Left renal pelvis (tissue), 4 donors: ENCODE data around the gene ARRDC1. TPM values are rescaled to one million over a fixed set of nuclear protein-coding genes. Genes with fewer than 3 reads are reported as not detected.
"Not testable (repeated sequence)": the region's sequence is repeated elsewhere in the genome, so short reads cannot be mapped to it uniquely, and the experiment has no call there.

Source experiments
- DNase-seq, 4 donors: peaks; one replicate each; pipeline ENCODE4 v3.0.0-alpha.2; 2013; ENCODE audit warnings: low read depth in 4 of 4, low spot score in 3 of 4
- polyA plus RNA-seq, 4 donors: library from polyadenylated mRNA; unstranded; fragments of 120-200 nt; gene quantifications; one replicate each; pipeline ENCODE4 v1.2.1, GENCODE V29; 2013; ENCODE audit not compliant: insufficient read length in 4 of 4

ARRDC1 gene
- polyA plus RNA-seq, 4 donors, result 17.6 to 45.0 (median 26.7) TPM

DNA sequence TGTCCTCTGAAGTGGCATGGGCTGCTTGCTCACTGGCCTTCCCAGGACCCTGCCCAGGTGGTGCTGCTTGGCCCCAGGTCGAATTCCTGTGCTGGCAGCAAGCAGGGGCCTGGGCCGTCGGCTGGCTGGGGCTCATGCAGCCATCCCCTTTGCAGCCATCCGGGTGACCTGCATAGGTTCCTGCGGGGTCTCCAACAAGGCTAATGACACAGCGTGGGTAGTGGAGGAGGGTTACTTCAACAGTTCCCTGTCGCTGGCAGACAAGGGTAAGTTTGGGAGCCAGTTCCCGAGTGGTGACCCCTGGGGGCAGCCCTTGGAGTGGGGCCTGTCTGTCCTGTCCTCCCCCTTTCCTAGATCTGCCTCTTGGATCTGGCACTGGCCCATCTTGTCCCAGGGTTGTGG lies 7.3 kb downstream of the ARRDC1 start:
- DNase-seq, result no peak

- DNase-seq, result no peak
Measured at GRCh38 chr9:137613259-137613658, 7.8 kb downstream of the ARRDC1 start.

- DNase-seq, result no peak
Measured at GRCh38 chr9:137613738-137614523, 8.4 kb downstream of the ARRDC1 start.

DNA sequence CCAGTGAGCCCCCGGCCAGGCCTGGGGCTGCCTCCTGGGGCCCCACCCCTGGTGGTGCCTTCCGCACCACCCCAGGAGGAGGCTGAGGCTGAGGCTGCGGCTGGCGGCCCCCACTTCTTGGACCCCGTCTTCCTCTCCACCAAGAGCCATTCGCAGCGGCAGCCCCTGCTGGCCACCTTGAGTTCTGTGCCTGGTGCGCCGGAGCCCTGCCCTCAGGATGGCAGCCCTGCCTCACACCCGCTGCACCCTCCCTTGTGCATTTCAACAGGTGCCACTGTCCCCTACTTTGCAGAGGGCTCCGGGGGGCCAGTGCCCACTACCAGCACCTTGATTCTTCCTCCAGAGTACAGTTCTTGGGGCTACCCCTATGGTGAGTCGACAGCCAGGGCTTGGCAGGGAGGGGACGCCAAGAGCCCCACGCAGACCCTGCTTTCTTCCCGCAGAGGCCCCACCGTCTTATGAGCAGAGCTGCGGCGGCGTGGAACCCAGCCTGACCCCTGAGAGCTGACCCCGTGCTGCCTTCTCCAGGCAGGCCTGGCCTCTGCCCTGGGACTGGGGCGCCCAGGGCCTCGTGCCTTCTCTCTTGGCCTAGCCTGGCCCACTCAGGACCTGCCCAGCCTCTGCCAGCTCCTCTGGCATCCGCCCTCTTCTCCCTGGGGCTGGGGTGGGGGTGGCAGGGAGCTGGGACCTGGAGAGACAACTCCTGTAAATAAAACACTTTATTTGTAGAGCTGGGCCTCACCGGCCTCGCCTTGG lies 9.3 kb downstream of the ARRDC1 start:
- no peak for DNase-seq

DNA sequence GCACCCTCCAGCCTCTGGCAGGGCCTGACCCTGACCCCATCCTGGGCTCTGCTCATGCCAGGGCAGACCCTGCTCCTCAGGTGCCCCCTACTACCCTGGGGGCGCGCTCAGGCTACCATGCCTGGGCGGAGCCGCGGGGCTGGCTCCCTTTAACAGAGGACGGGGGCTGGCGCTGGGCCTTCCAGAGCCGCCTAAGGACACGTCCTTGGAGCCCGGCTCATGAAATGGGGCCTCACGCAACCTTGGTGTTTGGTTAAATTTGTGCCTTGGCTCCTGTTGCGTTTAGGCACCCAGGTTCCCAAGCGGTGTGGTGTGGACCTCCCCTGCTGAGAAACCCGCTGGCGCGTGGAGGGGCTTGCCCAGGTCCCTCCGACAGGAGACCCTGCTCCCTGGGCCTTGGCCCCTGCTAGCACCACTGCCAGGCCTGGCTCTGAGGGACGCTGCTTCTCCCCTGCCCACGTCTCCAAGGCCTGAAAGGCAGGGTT lies 9.9 kb downstream of the ARRDC1 start:
- no peak for DNase-seq

GRCh38 chr9:137618105-137619067 lies 12.9 kb downstream of the ARRDC1 start, which contains the start of gene EHMT1:
TSS of gene EHMT1 (plus strand) at chr9:137619005. CDS start at chr9:137619029, 24 bp downstream.
- peak; percentile 57 to 80 (median 78) for DNase-seq

GRCh38 chr9:137619240-137620047 lies 14.0 kb downstream of the ARRDC1 start:
- DNase-seq, result no peak

GRCh38 chr9:137620048-137620405 lies 14.5 kb downstream of the ARRDC1 start:
- no peak for DNase-seq

DNA sequence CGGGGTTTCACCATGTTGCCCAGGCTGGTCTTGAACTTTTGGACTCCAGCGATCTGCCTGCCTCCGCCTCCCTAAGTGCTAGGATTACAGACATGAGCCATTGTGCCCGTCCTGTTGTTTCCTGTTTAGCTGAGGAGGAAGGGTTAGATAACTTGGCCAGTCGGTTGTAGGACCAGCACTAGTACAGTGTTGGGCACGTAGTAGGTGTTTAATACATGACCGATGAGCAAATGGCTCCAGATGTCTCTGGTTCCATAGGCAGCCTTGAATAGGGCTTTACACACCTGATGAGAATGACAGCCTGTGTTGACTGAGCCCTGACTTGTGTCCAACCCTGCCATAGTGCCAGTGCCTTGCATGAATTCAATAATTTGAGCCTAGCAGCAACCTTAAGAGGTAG lies 15.1 kb downstream of the ARRDC1 start:
- DNase-seq, result no peak

DNA sequence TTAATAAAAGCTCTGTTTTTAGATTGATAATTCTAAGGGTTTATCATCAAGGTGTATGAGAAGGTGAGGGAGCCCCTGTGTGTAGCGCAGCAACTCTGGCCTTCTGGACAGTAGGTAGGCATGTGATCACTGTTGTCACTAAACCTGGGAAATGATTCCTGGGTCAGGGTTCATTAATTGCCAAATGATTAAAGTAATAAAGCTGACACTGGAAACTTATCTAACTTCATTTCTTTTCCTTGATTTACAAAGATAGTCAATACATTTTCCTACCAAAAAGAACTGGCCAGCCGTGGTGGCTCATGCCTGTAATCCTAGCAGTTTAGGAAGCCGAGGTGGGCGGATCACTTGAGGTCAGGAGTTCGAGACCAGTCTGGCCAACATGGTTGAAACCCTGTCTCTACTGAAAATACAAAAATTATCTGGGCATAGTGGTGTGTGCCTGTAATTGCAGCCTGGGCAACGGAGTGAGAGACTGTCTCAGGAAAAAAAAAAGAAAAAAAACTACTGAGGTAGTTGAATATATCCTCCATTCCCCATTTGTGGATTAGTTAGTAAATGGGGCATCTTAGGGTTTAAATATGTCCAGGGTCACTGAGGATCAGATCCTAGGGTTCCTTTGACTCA lies 15.8 kb downstream of the ARRDC1 start:
- DNase-seq, result no peak

DNA sequence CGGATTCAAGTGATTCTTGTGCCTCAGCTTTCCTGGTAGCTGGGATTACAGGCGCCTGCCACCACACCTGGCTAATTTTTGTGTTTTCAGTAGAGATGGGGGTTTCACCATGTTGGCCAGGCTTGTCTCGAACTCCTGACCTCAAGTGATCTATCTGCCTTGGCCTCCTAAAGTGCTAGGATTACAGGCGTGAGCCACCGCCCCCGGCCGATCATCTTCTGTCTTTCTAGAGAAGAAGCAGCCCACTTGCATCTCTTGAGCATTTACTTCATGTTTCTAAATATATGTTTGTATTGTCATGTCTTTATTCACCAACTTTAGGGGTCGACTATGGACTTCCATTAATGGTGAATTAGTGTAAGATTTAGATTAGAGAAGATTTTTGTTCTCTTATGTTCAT lies 16.7 kb downstream of the ARRDC1 start:
- DNase-seq, result not testable (repeated sequence)

GRCh38 chr9:137626464-137626863 lies 21.0 kb downstream of the ARRDC1 start:
- no peak for DNase-seq

- DNase-seq, result not testable (repeated sequence)
Measured at GRCh38 chr9:137627406-137627805, 21.9 kb downstream of the ARRDC1 start.

DNA sequence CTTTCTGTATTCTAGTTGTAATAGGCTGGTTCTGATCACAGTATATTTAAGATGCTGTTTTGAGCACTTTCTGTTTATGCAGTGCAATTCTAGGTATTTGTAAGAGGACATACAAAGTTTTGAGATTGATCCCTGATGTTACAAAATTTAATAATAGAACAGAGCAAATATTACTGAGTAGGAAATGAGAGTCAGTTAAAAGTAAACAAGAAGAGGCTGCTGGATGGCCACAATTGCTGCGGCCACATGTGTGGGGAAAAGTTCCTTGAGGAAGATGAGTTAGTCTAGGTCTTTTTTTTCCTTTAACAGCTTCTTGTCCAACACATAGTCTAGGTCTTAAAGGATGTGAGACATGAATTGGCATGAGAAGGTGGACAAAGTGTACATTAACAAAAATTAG lies 24.6 kb downstream of the ARRDC1 start:
- no peak for DNase-seq

- DNase-seq, result no peak
Measured at GRCh38 chr9:137630679-137631078, 25.2 kb downstream of the ARRDC1 start.

- no peak for DNase-seq
Measured at GRCh38 chr9:137631345-137632229, 26.1 kb downstream of the ARRDC1 start.

- no peak for DNase-seq
Measured at GRCh38 chr9:137632230-137633161, 27.0 kb downstream of the ARRDC1 start.
